ENCODE data around the gene CACNG1. TPM values are rescaled to one million over a fixed set of nuclear protein-coding genes. Genes with fewer than 3 reads are reported as not detected.

CACNG1 gene
- polyA plus RNA-seq, 1 donor (not counting 4 experiments of a cell fraction or from before 2014, with no cell fraction given) = not detected

- Histone ChIP-seq H3K4me3 (ENCODE audit: control insufficient read depth in 2 of 3, extremely low read depth in 1 of 3, insufficient read depth in 2 of 3, low read depth in 1 of 3, low read length in 3 of 3) (no peak overlapping the region), H2AFZ (ENCODE audit: control insufficient read depth, low read length) (no peak overlapping the region), H3K27ac (ENCODE audit: control insufficient read depth, insufficient read depth, low read length) (no peak overlapping the region), H3K9ac (ENCODE audit: control insufficient read depth, extremely low read depth, insufficient read depth, low read length) (no peak overlapping the region), H3K9me1 (ENCODE audit: control insufficient read depth, extremely low read depth, insufficient read depth, low read length) (no peaks in the 10 kb centered on the region), H3K9me3 (ENCODE audit: control insufficient read depth, low read depth, low read length) (no peaks in the 10 kb centered on the region), H3K4me2 (ENCODE audit: control insufficient read depth, extremely low read depth, insufficient read depth, low read depth, low read length) (no peak overlapping the region), H4K20me1 (ENCODE audit: control insufficient read depth, extremely low read depth, insufficient read depth, low read length) (no peaks in the 10 kb centered on the region), H3K4me1 (ENCODE audit: control insufficient read depth, extremely low read depth, insufficient read depth, low read length) (no peaks in the 10 kb centered on the region), H3K27me3 (ENCODE audit: control insufficient read depth, extremely low read depth, insufficient read depth, low read length) (peaks cover 5% of the 10 kb centered on the region), H3K36me3 (ENCODE audit: control insufficient read depth in 2 of 2, extremely low read depth in 1 of 2, insufficient read depth in 2 of 2, low read length in 2 of 2) (no peaks in the 10 kb centered on the region), H3K79me2 (ENCODE audit: control insufficient read depth, insufficient read depth, low read length) (no peaks in the 10 kb centered on the region)
- FAIRE-seq (no peak), DNase-seq (ENCODE audit: low read depth, low spot score) (no peak)
- TF ChIP-seq CTCF (optimal IDR thresholded peaks at IDR 0.05 in 1 of 3, IDR thresholded peaks at IDR 0.05 in 1 of 3, conservative IDR thresholded peaks at IDR 0.05 in 1 of 3; ENCODE audit: extremely low read depth in 1 of 3, insufficient read depth in 2 of 3, low read length in 3 of 3) = no peak
- no peak for TF ChIP-seq EZH2 (IDR thresholded peaks at IDR 0.05; ENCODE audit: low read length)
- dilution Hi-C loops (cut with MboI; ENCODE audit: extremely low pct_ligation_motif_present, low sequenced_read_pairs) = no loop called here
Observed at GRCh38 chr17:67041941-67042899, 2.1 kb upstream of the CACNG1 start.

- Histone ChIP-seq H3K27me3 (ENCODE audit: control insufficient read depth, extremely low read depth, insufficient read depth, low read length) (peaks cover 5% of the 10 kb centered on the region), H2AFZ (ENCODE audit: control insufficient read depth, low read length) (no peak overlapping the region), H3K27ac (ENCODE audit: control insufficient read depth, insufficient read depth, low read length) (no peak overlapping the region), H3K9me1 (ENCODE audit: control insufficient read depth, extremely low read depth, insufficient read depth, low read length) (no peaks in the 10 kb centered on the region), H3K4me3 (ENCODE audit: control insufficient read depth in 2 of 3, extremely low read depth in 1 of 3, insufficient read depth in 2 of 3, low read depth in 1 of 3, low read length in 3 of 3) (no peak overlapping the region), H3K9ac (ENCODE audit: control insufficient read depth, extremely low read depth, insufficient read depth, low read length) (no peak overlapping the region), H3K9me3 (ENCODE audit: control insufficient read depth, low read depth, low read length) (no peaks in the 10 kb centered on the region), H3K79me2 (ENCODE audit: control insufficient read depth, insufficient read depth, low read length) (no peaks in the 10 kb centered on the region), H3K36me3 (ENCODE audit: control insufficient read depth in 2 of 2, extremely low read depth in 1 of 2, insufficient read depth in 2 of 2, low read length in 2 of 2) (no peaks in the 10 kb centered on the region), H4K20me1 (ENCODE audit: control insufficient read depth, extremely low read depth, insufficient read depth, low read length) (no peaks in the 10 kb centered on the region), H3K4me1 (ENCODE audit: control insufficient read depth, extremely low read depth, insufficient read depth, low read length) (no peaks in the 10 kb centered on the region), H3K4me2 (ENCODE audit: control insufficient read depth, extremely low read depth, insufficient read depth, low read depth, low read length) (no peak overlapping the region)
- FAIRE-seq = no peak
- dilution Hi-C loops (cut with MboI; ENCODE audit: extremely low pct_ligation_motif_present, low sequenced_read_pairs) = no loop called here
- no peak for DNase-seq (ENCODE audit: low read depth, low spot score)
- TF ChIP-seq CTCF (optimal IDR thresholded peaks at IDR 0.05 in 1 of 3, IDR thresholded peaks at IDR 0.05 in 1 of 3, conservative IDR thresholded peaks at IDR 0.05 in 1 of 3; ENCODE audit: extremely low read depth in 1 of 3, insufficient read depth in 2 of 3, low read length in 3 of 3) (no peak), EZH2 (IDR thresholded peaks at IDR 0.05; ENCODE audit: low read length) (no peak)
Observed at GRCh38 chr17:67043283-67043682, 1.1 kb upstream of the CACNG1 start.

Measured in keratinocyte (primary cell).